ENCODE results near the gene SELENOS. TPM values are rescaled to one million over a fixed set of nuclear protein-coding genes. Genes with fewer than 3 reads are reported as not detected.

The SELENOS gene
- polyA plus RNA-seq, 1 donor, result 61.4 TPM

Other genes starting within 250 kb of the SELENOS start
- 47.1 TPM for gene CHSY1, start 25.4 kb downstream of the SELENOS start, polyA plus RNA-seq (ENCODE audit: insufficient read length)
- 77.9 TPM for gene SNRPA1, start 17.8 kb upstream of the SELENOS start, polyA plus RNA-seq (ENCODE audit: insufficient read length)
- 7.0 TPM for gene PCSK6, start 212.2 kb upstream of the SELENOS start, polyA plus RNA-seq (ENCODE audit: insufficient read length)

All from left kidney (tissue), 1 donor.